ENCODE results near the gene FAM89A. TPM values are rescaled to one million over a fixed set of nuclear protein-coding genes. Genes with fewer than 3 reads are reported as not detected.

The FAM89A gene
- total and polyA plus RNA-seq, 2 of the 8 experiments (the other 6 are each of a cell fraction or from before 2014, with no cell fraction given): 2.1 to 2.2 TPM

GRCh38 chr1:231076802-231077201 is 36.7 kb upstream of the FAM89A start:
- Histone ChIP-seq H3K9me3 (ENCODE audit: insufficient read depth in 2 of 2, low read depth in 1 of 2, low read length in 1 of 2) (no peaks in the 10 kb centered on the region), H3K23ac (ENCODE audit: insufficient read length) (no peak overlapping the region), H4K91ac (replicated peaks; ENCODE audit: insufficient read length, low read length) (no peak overlapping the region), H4K8ac (ENCODE audit: extremely low read depth, insufficient read depth, low read length) (no peak overlapping the region), H3K27me3 (replicated peaks in 1 of 4; ENCODE audit: control insufficient read depth in 3 of 4, extremely low read depth in 1 of 4, insufficient read depth in 3 of 4, low read length in 3 of 4) (peaks cover 0 to 3% (median 0%) of the 10 kb centered on the region in 4 experiments; a peak in 2 of 7 replicates), H3K14ac (ENCODE audit: insufficient read length) (no peak overlapping the region), H3K4me3 (ENCODE audit: extremely low read depth in 1 of 4, insufficient read depth in 2 of 4, low read depth in 3 of 4, low read length in 4 of 4) (no peak overlapping the region), H3K23me2 (ENCODE audit: low read depth, low read length) (no peaks in the 10 kb centered on the region), H3K4me1 (replicated peaks in 1 of 4; ENCODE audit: control insufficient read depth in 3 of 4, insufficient read depth in 4 of 4, low read length in 3 of 4) (no peaks in the 10 kb centered on the region), H3K4me2 (ENCODE audit: insufficient read depth in 1 of 2, low read depth in 2 of 2, low read length in 2 of 2) (no peak overlapping the region), H3K79me2 (ENCODE audit: control insufficient read depth in 1 of 2, insufficient read depth in 2 of 2, low read length in 2 of 2) (no peaks in the 10 kb centered on the region), H3K56ac (replicated peaks; ENCODE audit: insufficient read length, low read depth, low read length) (no peak overlapping the region), H4K5ac (ENCODE audit: insufficient read length, low read depth, low read length) (no peak overlapping the region), H3K18ac (ENCODE audit: extremely low read depth, low read length) (no peak overlapping the region), H2BK5ac (ENCODE audit: low read depth, low read length) (no peak overlapping the region), H2BK120ac (replicated peaks; ENCODE audit: low read depth, low read length) (no peak overlapping the region), H3K4ac (replicated peaks; ENCODE audit: insufficient read length, low read depth, low read length) (no peak overlapping the region), H2AFZ (ENCODE audit: low read length) (no peak overlapping the region), H2AK5ac (ENCODE audit: low read depth, low read length) (no peak overlapping the region), H3K79me1 (ENCODE audit: low read depth, low read length) (no peaks in the 10 kb centered on the region), H3K27ac (ENCODE audit: low read depth, low read length) (no peak overlapping the region), H2BK15ac (ENCODE audit: low read length) (no peak overlapping the region), H2BK12ac (ENCODE audit: low read depth, low read length) (no peak overlapping the region), H3K36me3 (ENCODE audit: control insufficient read depth in 2 of 4, insufficient read depth in 4 of 4, low read length in 3 of 4) (no peaks in the 10 kb centered on the region), H4K20me1 (replicated peaks in 1 of 2; ENCODE audit: control insufficient read depth in 1 of 2, insufficient read depth in 2 of 2, low read length in 2 of 2) (no peaks in the 10 kb centered on the region), H2BK20ac (ENCODE audit: low read length) (no peak overlapping the region), H3K9ac (replicated peaks in 1 of 4; ENCODE audit: extremely low read depth in 1 of 4, low read depth in 3 of 4, low read length in 3 of 4) (no peak overlapping the region)
- ChIA-PET CTCF (ENCODE audit: partially characterized antibody) (interaction anchor here (1.4 kb wide), 1 partner anchor 12 kb away, joined by 3 read pairs; no protein-coding TSS in a partner anchor), POLR2A (ENCODE audit: partially characterized antibody) (no interaction called here)
- FAIRE-seq (no peak), DNase-seq (ENCODE audit: low read depth in 1 of 2, low spot score in 2 of 2) (no peak)
- 86% methylated on average over 5 of the region's 5 CpGs; no CpG with 5 or more reads in 1 of the 2 experiments for WGBS, 2 experiments (ENCODE audit: extremely low coverage in 1 of 2, insufficient coverage in 1 of 2, insufficient read length in 1 of 2, insufficient replicate concordance in 2 of 2, low coverage in 1 of 2, low lambda C conversion rate in 2 of 2, missing lambda C conversion rate in 1 of 2)
- TF ChIP-seq RNF2 (IDR thresholded peaks at IDR 0.05; ENCODE audit: borderline replicate concordance, low read depth, low read length, missing control alignments, poor library complexity, severe bottlenecking) (no peak), EZH2 (IDR thresholded peaks at IDR 0.05; ENCODE audit: low read depth, low read length, severe bottlenecking) (no peak), POLR2A (IDR thresholded peaks at IDR 0.05; ENCODE audit: control extremely low read depth in 1 of 2, low read depth in 2 of 2, low read length in 2 of 2) (no peak), EP300 (IDR thresholded peaks at IDR 0.05; ENCODE audit: borderline replicate concordance in 1 of 2, low read depth in 2 of 2, low read length in 2 of 2) (no peak), EGR1 (IDR thresholded peaks at IDR 0.05; ENCODE audit: borderline replicate concordance, low read depth, low read length) (no peak), KDM4A (IDR thresholded peaks at IDR 0.05; ENCODE audit: low read depth, low read length, severe bottlenecking) (no peak), GABPA (IDR thresholded peaks at IDR 0.05; ENCODE audit: borderline replicate concordance, insufficient read depth, low read length) (no peak), E2F6 (IDR thresholded peaks at IDR 0.05) (no peak), USF2 (IDR thresholded peaks at IDR 0.05; ENCODE audit: low read length) (no peak), SIRT6 (IDR thresholded peaks at IDR 0.05; ENCODE audit: low read length) (no peak)
